COR-L47 (cell line): ENCODE results near the gene PUSL1.

Experiments
- DNase-seq: peaks from one replicate; lab custom pipeline; 2025; lab: John Stamatoyannopoulos, UW

The PUSL1 gene

DNA sequence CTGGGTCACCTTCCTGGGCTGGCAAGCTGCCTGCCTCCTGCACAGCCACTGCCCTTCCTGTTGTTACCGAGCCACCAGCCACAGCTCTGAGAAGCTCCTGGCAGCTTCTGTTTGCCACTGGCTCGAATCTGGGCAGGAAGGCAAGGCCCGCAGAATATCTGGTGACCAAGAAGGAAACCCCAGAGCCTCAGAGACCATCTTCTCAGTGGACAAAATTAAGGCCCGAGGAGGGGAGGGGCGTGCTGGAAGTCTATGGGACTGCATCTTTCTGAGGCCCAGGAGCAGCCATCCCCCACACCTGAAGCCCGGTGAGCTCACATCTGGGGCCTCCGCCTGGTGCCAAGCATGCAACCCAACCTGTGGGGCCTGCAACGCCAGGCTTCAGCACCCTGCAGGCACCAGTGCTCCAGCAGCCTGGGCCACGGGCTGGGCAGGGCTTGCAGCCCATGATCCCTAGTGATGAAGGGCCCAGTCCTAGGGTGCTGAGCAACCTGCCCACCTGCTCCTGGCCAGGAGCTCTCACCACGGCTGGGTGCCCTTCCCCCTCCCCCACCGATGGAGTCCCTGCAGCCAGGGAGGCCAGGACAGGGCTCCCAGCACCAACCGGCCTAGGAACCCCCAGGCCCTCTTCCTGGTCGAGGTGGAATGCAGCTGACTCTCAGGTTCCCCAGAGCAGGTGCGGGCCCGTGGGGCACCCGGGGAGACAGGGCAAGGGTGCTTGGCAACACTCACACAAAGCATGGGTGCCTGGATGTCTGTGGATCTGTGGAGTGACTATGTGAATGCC, 17.1 kb downstream of the PUSL1 start:
- DNase-seq: no peak

DNA sequence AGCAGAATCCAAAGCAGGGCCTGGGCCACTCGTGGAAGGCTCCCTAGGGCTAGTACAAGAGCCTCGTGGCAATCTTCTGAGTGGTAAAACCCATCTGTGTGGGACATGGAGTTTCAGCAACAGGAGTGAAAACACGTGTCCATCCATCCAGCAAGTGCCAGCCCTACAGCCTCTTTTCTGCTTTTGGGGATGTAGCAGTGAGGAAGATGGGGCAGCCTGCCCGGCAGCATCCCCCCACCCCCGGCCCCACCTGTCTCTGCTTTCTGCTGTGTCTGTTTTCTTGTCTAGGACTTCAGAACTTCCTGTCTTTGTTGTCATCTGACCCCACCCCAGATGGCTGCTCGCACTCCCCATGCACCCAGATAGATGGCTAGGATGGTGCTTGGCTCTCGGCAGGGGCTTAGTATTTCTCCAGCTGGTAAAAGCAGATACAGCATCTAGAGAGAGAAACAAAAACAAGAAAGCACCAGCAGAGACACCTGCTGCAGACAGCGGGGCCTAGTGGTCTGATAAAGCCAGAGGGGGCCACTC, 17.7 kb downstream of the PUSL1 start:
- no peak for DNase-seq

DNA sequence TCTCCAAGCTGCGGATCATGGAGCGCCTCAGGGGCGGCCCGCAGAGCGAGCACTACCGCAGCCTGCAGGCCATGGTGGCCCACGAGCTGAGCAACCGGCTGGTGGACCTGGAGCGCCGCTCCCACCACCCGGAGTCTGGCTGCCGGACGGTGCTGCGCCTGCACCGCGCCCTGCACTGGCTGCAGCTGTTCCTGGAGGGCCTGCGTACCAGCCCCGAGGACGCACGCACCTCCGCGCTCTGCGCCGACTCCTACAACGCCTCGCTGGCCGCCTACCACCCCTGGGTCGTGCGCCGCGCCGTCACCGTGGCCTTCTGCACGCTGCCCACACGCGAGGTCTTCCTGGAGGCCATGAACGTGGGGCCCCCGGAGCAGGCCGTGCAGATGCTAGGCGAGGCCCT, 18.9 kb downstream of the PUSL1 start:
- no peak for DNase-seq

DNA sequence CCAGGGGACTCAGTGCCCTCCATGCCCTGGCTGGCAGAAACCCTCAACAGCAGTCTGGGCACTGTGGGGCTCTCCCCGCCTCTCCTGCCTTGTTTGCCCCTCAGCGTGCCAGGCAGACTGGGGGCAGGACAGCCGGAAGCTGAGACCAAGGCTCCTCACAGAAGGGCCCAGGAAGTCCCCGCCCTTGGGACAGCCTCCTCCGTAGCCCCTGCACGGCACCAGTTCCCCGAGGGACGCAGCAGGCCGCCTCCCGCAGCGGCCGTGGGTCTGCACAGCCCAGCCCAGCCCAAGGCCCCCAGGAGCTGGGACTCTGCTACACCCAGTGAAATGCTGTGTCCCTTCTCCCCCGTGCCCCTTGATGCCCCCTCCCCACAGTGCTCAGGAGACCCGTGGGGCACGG, 19.9 kb downstream of the PUSL1 start:
- DNase-seq: no peak

GRCh38 chr1:1329304-1330210, 21.2 kb downstream of the PUSL1 start:
- DNase-seq: no peak

- DNase-seq: no peak
These were observed 22.1 kb downstream of the PUSL1 start for GRCh38 chr1:1330366-1331067.

DNA sequence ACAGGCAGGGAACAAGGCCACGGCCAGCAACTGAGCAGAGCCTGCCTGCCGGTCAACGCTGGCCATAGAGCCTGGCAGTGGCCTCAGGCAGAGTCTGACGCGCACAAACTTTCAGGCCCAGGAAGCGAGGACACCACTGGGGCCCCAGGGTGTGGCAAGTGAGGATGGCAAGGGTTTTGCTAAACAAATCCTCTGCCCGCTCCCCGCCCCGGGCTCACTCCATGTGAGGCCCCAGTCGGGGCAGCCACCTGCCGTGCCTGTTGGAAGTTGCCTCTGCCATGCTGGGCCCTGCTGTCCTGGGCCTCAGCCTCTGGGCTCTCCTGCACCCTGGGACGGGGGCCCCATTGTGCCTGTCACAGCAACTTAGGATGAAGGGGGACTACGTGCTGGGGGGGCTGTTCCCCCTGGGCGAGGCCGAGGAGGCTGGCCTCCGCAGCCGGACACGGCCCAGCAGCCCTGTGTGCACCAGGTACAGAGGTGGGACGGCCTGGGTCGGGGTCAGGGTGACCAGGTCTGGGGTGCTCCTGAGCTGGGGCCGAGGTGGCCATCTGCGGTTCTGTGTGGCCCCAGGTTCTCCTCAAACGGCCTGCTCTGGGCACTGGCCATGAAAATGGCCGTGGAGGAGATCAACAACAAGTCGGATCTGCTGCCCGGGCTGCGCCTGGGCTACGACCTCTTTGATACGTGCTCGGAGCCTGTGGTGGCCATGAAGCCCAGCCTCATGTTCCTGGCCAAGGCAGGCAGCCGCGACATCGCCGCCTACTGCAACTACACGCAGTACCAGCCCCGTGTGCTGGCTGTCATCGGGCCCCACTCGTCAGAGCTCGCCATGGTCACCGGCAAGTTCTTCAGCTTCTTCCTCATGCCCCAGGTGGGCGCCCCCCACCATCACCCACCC, 22.9 kb downstream of the PUSL1 start, which contains the start of gene TAS1R3:
TAS1R3 (plus strand) TSS at position 213 of the 898 bp plus-strand sequence; CDS start at position 279, 66 bp downstream.
- no peak for DNase-seq

GRCh38 chr1:1332031-1332755, 23.8 kb downstream of the PUSL1 start:
- DNase-seq: no peak

- DNase-seq: no peak
These were observed 24.5 kb downstream of the PUSL1 start for GRCh38 chr1:1332774-1333480.

- DNase-seq: no peak
These were observed 25.3 kb downstream of the PUSL1 start for GRCh38 chr1:1333551-1334241.

DNA sequence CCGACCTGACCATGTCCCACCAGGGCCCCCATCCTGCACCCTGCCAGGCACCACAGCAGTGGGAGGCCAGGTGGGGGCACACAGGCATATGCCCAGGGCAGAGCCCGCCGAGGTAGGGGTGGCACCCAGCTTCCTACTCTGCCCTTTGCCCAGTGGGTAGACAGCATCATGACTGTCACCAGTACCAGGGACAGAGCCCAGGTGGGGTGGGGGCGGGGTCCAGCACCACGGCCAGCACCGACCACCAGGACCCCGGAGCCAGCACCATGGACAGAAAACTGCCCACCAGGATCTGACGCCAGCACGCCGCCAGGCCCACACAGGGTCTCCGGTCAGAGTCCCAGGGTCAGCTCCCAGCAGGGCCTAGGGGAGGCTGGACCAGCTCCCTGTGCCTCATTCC, 26.4 kb downstream of the PUSL1 start:
- DNase-seq: no peak

DNA sequence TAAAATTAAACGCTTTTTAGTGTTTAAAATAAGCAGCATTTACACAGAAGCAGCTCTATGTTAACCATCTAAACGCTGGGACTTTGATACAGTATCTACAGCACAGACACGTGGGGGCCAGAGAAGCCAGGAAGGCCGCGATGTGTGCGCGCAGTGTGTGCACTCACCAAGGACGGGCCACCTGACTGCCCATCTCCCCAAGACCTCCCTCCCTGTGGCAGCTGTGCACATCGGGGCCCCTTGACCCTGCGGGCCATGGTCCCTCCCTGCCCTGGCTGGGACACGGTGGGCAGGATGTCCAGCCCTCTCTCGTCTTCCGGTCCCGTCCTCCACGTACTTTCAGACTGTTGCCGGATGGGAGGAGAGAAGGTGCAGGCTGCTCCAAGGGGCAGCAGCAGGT, 26.9 kb downstream of the PUSL1 start:
- DNase-seq: no peak

- DNase-seq: no peak
These were observed 27.4 kb downstream of the PUSL1 start for GRCh38 chr1:1335792-1336248.

DNA sequence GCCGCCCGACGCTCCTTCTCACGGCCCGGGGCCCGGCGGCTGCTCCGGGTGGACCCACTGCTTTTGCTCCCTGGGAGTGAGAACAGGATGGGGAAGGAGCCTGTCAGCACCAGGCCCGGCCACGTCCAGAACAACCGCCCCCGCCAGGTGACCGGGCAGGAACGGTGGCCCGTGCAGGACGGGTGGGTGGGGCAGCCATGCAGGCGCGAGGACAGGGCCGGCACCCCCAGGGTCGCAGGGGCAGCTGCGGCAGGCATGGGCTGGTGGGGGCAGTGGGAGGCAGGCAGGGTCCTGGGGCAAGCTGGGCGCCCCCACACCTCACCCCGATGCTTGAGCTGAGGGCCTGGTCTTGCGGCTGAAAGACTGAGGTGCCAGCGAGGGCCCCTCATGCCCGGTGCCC, 28.0 kb downstream of the PUSL1 start:
- no peak for DNase-seq

DNA sequence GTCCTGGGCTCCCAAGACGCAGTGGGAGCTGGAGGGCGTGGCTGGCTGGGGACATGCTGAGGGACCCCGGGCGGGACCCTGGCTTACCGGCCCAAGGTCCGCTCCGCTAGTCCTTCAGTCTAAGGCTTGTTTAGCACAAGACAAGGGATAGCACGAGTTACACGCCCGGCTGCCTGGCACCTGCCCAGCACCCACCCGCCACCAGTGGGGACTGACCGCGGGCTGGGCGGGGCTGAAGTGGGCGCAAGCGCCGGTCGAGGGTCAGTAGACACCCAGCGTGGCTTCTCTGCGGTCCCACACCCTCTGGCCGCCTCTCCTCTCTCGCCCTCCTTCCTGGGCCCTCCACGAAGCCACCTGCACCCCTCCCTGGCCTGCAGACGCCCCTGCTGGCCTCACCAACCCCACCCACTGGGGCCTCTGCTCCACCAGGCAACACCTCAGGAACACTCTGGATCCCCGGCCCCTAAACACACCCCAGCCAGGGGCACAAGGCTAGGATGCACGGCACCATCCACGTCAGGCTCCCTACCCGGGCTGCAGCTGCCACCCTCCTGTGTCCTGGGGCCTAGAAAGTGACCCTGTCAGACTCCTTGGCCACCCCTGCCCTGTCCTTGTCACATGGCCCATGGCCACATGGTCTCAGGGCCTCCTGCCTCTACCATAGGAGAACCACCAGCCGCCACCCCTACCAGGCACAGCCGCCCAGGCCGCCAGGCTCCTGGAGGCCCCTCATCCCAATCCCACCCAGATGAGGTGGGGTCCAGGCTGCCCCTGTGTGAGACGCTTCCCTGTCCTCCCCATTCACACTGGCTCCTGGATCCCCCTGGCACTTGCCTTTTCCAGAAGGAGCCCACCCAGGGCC, 28.8 kb downstream of the PUSL1 start:
- DNase-seq: no peak

DNA sequence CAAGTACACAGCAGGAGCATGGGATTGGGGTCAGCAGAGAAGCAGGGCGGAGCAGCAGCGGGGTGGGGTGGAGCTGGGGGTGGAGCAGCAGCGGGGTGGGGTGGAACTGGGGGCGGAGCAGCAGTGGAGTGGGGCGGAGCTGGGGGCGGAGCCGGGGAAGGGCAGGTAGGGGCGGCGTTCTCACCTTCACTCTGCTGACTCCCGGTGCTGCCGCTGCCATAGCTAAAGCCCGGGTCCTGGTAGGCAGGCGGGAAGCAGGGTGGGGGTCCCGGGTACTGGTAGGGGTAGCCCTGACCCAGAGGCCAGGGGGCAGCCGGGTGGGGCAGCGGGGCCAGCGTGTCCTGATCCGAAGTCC, 29.4 kb downstream of the PUSL1 start:
- no peak for DNase-seq

DNA sequence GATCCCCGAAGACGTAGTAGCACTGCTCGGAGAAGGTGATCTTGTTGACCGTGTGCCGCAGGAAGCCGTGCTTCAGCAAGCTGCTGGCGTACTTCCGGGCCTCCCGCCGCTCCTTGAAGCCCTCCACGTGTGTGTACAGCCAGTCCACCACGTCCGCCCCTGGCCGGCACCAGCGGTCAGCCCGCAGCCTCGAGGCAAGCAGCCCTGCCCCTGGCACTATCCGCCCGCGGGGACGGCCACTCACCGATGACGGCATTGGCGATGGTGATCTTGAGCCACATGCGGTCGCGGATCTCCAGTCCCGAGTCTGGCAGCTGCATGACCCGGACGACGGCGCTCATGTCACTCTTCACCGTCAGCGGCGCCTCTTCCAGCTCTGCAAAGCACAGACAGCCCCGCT, 29.9 kb downstream of the PUSL1 start:
- DNase-seq: no peak

GRCh38 chr1:1340185-1340584, 31.8 kb downstream of the PUSL1 start:
- DNase-seq: no peak
